HG03095 (cell line): ENCODE data around the gene ADGRF5.

Experiments used
- ATAC-seq: cut with Tn5 transposase; IDR thresholded peaks from one replicate; pipeline ENCODE4 v1.9.1; 2021; ENCODE audit warnings: moderate library complexity; ENCODE audit not compliant: unreplicated experiment

ADGRF5 gene

GRCh38 chr6:46932526-46933319 lies 11.0 kb upstream of the ADGRF5 start:
- no peak for ATAC-seq

DNA sequence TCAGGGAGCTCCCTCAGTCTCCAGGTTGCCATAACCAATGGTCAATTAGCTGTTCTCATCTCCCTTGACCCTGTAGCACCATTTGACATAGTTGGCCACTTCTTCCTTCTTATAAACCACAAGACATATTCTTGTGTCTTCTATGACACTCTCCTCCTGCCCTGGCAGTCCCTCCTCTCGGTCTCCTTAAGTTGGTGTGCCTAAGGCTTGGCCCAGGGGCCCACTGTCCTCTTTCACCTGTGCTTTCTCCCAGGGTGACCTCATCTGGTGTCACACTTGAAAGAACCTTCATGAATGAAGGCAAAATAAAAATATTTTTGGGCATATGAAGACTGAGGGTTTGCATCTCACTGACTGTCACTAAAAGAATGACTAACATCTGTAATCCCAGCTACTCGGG lies 9.7 kb upstream of the ADGRF5 start:
- ATAC-seq: no peak

GRCh38 chr6:46930331-46930730 lies 8.6 kb upstream of the ADGRF5 start:
- ATAC-seq: no peak

DNA sequence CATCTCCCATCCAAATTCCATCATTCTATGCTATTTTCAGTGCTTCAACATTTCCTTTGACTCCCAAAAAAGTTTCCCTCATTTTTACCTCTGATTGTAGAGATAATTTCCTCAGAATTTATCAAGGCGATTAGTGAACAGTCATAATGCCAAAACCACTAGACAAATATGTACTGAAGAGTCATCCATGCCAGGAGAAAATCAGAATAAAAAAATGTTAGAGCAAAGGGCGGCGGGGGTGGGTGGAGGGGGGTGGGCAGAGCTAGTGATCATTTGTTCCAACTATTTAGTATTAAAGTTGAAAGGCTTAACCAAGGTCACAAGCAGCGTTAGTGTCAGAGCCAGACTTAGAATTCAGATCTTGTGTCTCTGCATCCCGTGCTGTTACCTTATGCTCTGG lies 5.3 kb upstream of the ADGRF5 start:
- ATAC-seq: no peak

- no peak for ATAC-seq
Measured at GRCh38 chr6:46926481-46926880, 4.7 kb upstream of the ADGRF5 start.

GRCh38 chr6:46925563-46926253 lies 4.0 kb upstream of the ADGRF5 start:
- no peak for ATAC-seq

DNA sequence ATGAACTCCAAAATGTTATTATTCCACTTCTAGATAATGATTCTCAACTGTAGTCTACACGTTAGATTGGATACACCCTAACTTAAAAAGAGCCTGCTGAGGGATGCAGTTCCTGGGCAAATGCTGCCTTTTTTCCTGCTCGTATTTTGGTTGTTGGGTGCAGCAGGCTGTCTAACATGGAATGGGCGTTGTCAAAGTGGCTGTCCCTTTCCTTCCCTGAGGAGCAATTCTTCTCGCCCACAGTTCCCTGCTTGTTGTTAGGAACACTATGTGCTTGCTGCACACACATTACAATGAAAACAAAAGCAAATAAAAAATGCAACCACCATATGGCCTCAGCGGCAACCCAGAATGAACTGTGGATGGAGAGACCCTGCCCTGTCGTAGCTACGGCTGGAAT lies 1.7 kb upstream of the ADGRF5 start:
- ATAC-seq: no peak

- no peak for ATAC-seq
Measured at GRCh38 chr6:46921059-46921458, 679 bp downstream of the ADGRF5 start.

DNA sequence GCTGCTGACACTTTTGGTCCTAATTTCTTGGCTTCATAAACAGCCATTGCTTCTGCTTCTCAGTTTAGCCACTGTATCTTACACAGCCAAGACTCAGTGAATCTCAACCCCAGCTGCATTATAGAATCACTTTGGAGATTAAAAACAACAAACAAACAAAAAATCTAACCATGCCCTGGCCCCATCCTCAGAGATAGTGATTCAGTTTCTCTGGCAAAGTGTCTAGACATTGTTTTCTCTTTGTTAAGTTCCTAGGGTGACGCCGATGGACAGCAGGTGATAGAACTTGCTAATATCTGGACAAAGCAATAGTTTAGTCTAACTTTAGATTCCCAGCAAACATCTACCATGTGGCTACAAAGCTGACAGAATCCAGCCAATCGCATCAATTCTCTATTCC lies 2.9 kb downstream of the ADGRF5 start:
- ATAC-seq: no peak

GRCh38 chr6:46917002-46917545 lies 4.7 kb downstream of the ADGRF5 start:
- no peak for ATAC-seq

- ATAC-seq: no peak
Measured at GRCh38 chr6:46915866-46916265, 5.9 kb downstream of the ADGRF5 start.

DNA sequence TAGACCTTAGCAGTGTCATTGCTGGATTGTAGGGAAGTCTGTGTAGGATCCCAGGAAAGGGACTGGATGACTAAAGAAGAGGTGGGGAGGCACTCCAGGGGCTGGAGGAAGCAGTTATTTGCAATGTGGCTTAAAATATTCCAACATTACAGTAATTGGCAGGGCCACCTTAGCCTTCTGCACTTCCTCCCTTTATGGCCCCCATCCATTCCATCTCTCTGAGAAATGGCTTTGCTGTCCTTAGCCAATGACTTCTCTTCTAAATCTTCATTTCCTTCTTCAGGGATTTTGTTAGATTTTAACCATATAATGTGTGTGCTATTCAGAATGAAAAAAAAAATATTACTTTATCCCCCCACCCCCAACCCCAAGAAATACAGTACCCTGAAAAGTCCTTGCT lies 6.4 kb downstream of the ADGRF5 start:
- no peak for ATAC-seq

GRCh38 chr6:46914279-46914810 lies 7.4 kb downstream of the ADGRF5 start:
- no peak for ATAC-seq

- ATAC-seq: no peak
Measured at GRCh38 chr6:46909371-46909770, 12.4 kb downstream of the ADGRF5 start.

GRCh38 chr6:46906776-46907175 lies 15.0 kb downstream of the ADGRF5 start:
- ATAC-seq: no peak

DNA sequence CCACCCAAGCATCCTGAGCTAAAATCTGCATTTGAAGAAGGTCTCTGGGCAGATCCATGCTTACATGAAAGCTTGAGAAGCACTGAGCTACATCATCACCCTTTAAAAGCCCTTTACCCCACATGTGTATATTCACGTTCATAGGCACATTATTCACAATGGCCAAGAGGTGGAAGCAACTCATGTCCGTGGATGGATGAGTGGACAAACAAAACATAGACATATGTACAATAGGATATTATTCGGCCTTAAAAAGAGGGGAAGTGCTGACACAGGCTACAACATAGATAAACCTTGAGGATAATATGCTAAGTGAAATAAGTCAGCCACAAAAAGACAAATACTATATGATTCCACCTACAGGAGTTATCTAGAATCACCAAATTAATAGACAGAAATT lies 17.6 kb downstream of the ADGRF5 start:
- ATAC-seq: no peak

- ATAC-seq: no peak
Measured at GRCh38 chr6:46903175-46903574, 18.6 kb downstream of the ADGRF5 start.

DNA sequence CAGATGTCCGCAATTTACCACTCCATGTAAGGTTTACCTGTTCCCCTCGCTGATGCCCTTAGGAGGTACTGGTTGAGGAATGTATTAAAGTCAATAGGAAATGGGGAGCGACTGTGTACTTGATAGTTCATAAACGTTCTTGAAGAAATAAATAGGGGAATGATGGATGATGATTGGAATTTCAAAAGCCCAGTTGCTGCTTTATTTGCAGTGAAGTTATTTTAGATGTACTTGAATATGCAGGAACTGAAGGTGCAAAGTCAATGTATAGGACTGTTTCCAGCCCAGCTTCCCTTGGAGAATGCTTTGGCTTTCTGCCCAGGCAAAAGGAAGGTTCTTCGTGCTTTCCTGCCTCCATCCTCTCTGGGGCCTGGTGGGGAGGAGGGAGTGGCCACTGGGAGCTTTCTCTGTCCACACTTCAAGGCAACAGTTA lies 19.8 kb downstream of the ADGRF5 start:
- ATAC-seq: no peak

DNA sequence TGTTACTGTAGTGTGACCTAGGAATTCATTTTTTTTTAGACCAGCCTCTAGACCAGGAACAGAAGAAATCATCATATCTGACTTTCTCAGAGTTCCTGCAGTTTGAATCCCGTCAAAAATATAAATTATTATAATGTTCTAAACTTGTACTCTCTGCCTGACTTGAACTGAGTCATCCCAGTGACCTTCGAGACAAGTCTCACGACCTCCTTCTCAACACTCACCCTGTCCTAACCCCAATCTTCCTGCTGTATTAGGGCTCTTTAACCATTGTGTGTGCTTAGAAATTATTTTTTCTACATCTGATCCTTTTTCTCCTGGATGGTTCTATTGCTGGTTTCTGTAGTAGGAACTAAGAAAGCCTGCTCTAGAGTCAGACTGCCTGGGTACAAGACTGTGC lies 21.5 kb downstream of the ADGRF5 start:
- ATAC-seq: no peak

DNA sequence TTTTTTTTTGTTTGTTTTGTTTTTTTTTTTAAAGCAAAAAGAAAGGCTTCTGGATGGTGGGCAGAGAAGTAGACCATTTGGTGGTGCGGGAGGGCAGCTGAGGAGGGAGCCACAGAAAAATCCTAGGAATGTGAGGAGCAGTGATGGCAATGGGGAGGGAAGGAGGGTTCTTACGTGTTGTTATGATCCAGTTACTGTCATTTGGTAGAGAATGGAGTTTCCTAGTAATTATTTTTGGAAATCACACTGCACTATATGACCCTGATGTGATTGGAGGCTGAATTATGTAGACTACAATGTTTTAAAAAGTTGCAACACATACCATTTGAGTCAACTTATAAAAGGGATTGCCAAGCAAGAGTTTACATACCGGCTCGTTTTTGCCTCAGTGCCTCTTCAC lies 22.1 kb downstream of the ADGRF5 start:
- no peak for ATAC-seq

DNA sequence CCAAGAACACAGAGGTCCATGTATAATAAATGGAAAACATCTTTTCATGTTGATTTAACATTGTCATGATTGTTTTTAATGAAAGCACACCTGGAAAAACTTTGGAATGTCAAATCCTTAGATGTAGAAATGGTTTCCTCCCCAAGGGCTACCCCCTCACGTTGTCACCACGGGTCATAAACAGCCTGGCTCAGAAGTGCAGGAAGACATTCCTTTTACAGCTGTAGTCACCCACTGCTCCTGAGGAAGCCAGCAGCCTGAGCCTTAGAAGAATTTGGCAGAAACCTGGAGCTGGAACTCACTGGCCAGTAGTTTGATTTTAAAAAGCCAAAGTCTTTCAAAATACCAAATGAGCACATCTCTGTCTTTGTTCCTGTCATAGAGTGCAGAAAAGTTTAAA lies 23.7 kb downstream of the ADGRF5 start:
- no peak for ATAC-seq

- no peak for ATAC-seq
Measured at GRCh38 chr6:46896871-46897270, 24.9 kb downstream of the ADGRF5 start.
